Parathyroid adenoma (tissue), 2 donors: ENCODE measurements around the gene CCDC188.

Source experiments
- H2AFZ ChIP-seq: fragments of 300-600 bp; sonication (generic); one replicate; pipeline ENCODE4 v1.7.0; 2017; ENCODE audit warnings: antibody characterized with exemption, mild to moderate bottlenecking
- H3K27ac ChIP-seq: fragments of 300-600 bp; sonication (generic); one replicate; pipeline ENCODE4 v1.7.0; 2017
- H3K27me3 ChIP-seq: fragments of 300-600 bp; sonication (generic); one replicate; pipeline ENCODE4 v1.7.0; 2017; ENCODE audit warnings: low read length; ENCODE audit not compliant: control insufficient read depth, insufficient read depth
- H3K36me3 ChIP-seq: fragments of 300-600 bp; sonication (generic); one replicate; pipeline ENCODE4 v1.7.0; 2017; ENCODE audit warnings: low read length; ENCODE audit not compliant: control insufficient read depth, insufficient read depth
- H3K4me1 ChIP-seq: fragments of 300-600 bp; sonication (generic); one replicate; pipeline ENCODE4 v1.7.0; 2017; ENCODE audit warnings: control low read depth
- H3K4me2 ChIP-seq: fragments of 300-600 bp; sonication (generic); one replicate; pipeline ENCODE4 v1.7.0; 2017; ENCODE audit warnings: low read length
- H3K4me3 ChIP-seq: fragments of 300-600 bp; sonication (generic); one replicate; pipeline ENCODE4 v1.7.0; 2017; ENCODE audit warnings: low read depth, low read length
- H3K79me2 ChIP-seq: fragments of 300-600 bp; sonication (generic); one replicate; pipeline ENCODE4 v1.7.0; 2017; ENCODE audit warnings: control low read depth
- H3K9ac ChIP-seq: fragments of 300-600 bp; sonication (generic); one replicate; pipeline ENCODE4 v1.7.0; 2017; ENCODE audit warnings: mild to moderate bottlenecking
- H3K9me3 ChIP-seq: fragments of 300-600 bp; sonication (generic); one replicate; pipeline ENCODE4 v1.7.0; 2017; ENCODE audit warnings: low read length; ENCODE audit not compliant: control insufficient read depth
- CTCF ChIP-seq: fragments of 300-600 bp; sonication (generic); IDR thresholded peaks from one replicate; pipeline ENCODE4 v1.7.0; 2017; ENCODE audit warnings: antibody characterized with exemption, mild to moderate bottlenecking
- donor health status: primary hyperparathyroidism.

CCDC188 gene

GRCh38 chr22:20137113-20137512, 13.7 kb downstream of the CCDC188 start:
- Histone ChIP-seq H2AFZ (no peak overlapping the region), H3K27me3 (no peaks in the 10 kb centered on the region), H3K9ac (no peak overlapping the region), H3K4me3 (no peak overlapping the region), H3K79me2 (no peaks in the 10 kb centered on the region), H3K9me3 (no peaks in the 10 kb centered on the region), H3K4me2 (no peak overlapping the region), H3K27ac (no peak overlapping the region), H3K4me1 (peaks cover 4% of the 10 kb centered on the region), H3K36me3 (no peaks in the 10 kb centered on the region)
- no peak for TF ChIP-seq CTCF

GRCh38 chr22:20136603-20136873, 14.3 kb downstream of the CCDC188 start:
- H3K27ac ChIP-seq, result no peak overlapping the region
- peaks cover 4% of the 10 kb centered on the region for H3K4me1 ChIP-seq
- no peak overlapping the region for H3K9ac ChIP-seq
- H3K27me3 ChIP-seq, result no peaks in the 10 kb centered on the region
- no peak overlapping the region for H2AFZ ChIP-seq
- no peaks in the 10 kb centered on the region for H3K9me3 ChIP-seq
- no peak overlapping the region for H3K4me2 ChIP-seq
- H3K79me2 ChIP-seq, result no peaks in the 10 kb centered on the region
- H3K36me3 ChIP-seq, result no peaks in the 10 kb centered on the region
- TF ChIP-seq CTCF, result no peak
- H3K4me3 ChIP-seq, result no peak overlapping the region

GRCh38 chr22:20135806-20136602, 14.9 kb downstream of the CCDC188 start:
- H3K36me3 ChIP-seq, result no peaks in the 10 kb centered on the region
- no peak overlapping the region for H3K9ac ChIP-seq
- H3K4me3 ChIP-seq, result no peak overlapping the region
- H3K27ac ChIP-seq, result no peak overlapping the region
- no peaks in the 10 kb centered on the region for H3K27me3 ChIP-seq
- peaks cover 4% of the 10 kb centered on the region for H3K4me1 ChIP-seq
- no peak overlapping the region for H3K4me2 ChIP-seq
- H2AFZ ChIP-seq, result no peak overlapping the region
- no peak for TF ChIP-seq CTCF
- H3K9me3 ChIP-seq, result no peaks in the 10 kb centered on the region
- H3K79me2 ChIP-seq, result no peaks in the 10 kb centered on the region

GRCh38 chr22:20135265-20135664, 15.6 kb downstream of the CCDC188 start:
- Histone ChIP-seq H3K27me3 (no peaks in the 10 kb centered on the region), H2AFZ (no peak overlapping the region), H3K9me3 (no peaks in the 10 kb centered on the region), H3K27ac (no peak overlapping the region), H3K4me2 (no peak overlapping the region), H3K4me1 (peaks cover 4% of the 10 kb centered on the region), H3K9ac (no peak overlapping the region), H3K4me3 (no peak overlapping the region), H3K36me3 (no peaks in the 10 kb centered on the region), H3K79me2 (no peaks in the 10 kb centered on the region)
- no peak for TF ChIP-seq CTCF

GRCh38 chr22:20133930-20134549, 16.8 kb downstream of the CCDC188 start:
- no peak overlapping the region for H3K9ac ChIP-seq
- H3K4me3 ChIP-seq, result no peak overlapping the region
- no peaks in the 10 kb centered on the region for H3K36me3 ChIP-seq
- H2AFZ ChIP-seq, result no peak overlapping the region
- no peaks in the 10 kb centered on the region for H3K27me3 ChIP-seq
- peaks cover 4% of the 10 kb centered on the region for H3K4me1 ChIP-seq
- no peak overlapping the region for H3K27ac ChIP-seq
- H3K79me2 ChIP-seq, result no peaks in the 10 kb centered on the region
- no peak overlapping the region for H3K4me2 ChIP-seq
- no peak for TF ChIP-seq CTCF
- H3K9me3 ChIP-seq, result no peaks in the 10 kb centered on the region
